SK-N-MC (cell line): Measurements from ENCODE around the gene RNFT2.

Source experiments
- EZH2 ChIP-seq: fragments of 200-600 bp; sonication (generic); IDR thresholded peaks from one replicate; pipeline ENCODE4 v1.6.1; 2017; ENCODE audit warnings: antibody characterized with exemption
- FOXP2 ChIP-seq: optimal IDR thresholded peaks from 2 replicates; pipeline ENCODE3; 2011; ENCODE audit warnings: mild to moderate bottlenecking, moderate library complexity; ENCODE audit not compliant: insufficient read depth; ENCODE audit errors: extremely low read length, control extremely low read depth
- POLR2AphosphoS5 ChIP-seq: IDR thresholded peaks from 2 replicates; pipeline ENCODE4 v1.6.1; 2012; ENCODE audit warnings: mild to moderate bottlenecking, low read depth, low read length, borderline replicate concordance

DNA sequence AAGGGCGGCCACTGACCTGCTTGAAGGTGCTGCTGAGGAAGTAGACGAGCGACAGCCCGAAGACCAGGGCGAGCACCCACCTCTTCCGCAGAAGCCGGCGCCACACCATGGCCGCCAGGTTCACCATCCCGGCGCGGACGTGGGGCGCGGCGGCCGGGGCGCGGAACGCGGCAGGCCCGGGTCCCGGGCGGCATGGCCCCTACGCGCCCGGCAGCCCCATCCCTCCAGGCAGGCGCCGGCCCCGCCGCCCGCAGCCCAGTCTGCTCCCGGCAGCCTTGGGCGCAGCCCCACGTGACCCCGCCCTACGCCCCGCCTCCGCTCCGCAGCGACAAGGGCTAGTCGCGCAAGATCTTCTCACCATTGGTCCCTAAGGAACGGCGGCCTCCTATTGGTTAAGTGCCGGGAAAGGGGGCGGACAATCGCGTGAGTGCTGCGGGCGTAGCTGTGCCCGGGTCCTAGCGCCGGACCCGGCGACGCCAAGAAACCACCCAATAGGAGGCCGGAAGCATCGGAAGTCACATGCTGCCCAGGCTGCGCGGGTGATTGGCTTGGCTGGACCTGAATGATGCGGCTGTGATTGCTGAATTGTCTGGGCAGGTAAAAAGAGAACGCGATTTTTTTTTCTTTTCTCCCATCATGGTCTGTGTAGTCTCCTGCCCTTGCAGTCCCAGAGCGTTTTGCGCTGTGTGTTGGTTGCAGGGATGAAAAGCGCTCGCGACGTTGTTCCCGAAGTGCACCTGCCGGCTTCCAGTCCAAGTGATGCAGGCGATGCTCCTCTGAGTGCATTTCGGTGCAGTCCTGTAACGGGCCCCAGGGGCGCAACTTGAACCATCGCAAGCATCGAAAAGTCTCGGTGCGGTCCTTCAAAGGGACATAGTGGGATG lies at the start of gene RNFT2, which contains the start of gene SPRING1:
- TF ChIP-seq EZH2 (no peak), POLR2AphosphoS5 (peak; percentile 73), FOXP2 (no peak)
